ENCODE data around the gene CALML6.

The CALML6 gene

DNA sequence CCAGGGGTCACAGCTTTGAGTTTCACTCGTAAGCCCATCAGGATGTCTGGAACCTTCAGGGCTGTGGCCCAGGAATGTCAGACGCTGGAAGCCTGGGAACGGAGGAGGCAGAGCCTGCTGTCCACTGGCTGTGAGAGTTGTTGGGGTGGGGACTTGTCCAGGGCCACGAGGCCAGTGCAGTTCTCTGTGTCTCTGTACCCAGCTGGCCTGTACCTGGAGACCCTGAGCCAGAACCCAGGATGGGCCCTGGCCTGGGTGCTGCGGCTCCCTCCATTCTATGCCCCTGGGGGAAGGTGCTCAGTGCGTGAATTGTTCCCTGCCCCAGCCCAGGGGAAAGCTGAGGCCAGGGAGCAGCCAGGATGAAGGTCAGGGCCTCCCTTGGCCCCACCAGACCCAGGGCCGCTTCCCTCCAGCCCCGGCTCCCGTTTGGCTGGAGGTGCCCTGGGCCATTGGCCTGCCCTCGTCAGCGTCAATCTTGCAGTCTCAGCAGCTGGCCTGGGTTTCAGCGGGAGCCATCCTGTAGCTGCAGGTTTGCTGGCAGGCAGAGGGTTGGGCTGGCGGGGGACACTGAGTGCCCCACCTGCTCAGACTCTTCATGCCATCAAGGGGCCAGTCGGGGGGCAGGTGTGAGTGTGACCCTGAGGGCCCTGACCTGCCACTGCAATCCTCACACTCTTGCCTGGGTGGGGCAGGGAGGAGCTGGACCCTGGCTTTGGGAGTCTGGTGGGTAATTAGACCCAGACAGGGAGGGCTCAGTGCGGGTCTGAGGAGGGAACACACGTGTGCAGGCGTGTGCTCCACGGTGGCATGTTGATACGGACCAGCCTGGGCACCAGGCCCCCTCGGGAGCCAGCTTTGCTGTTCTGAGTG is 724 bp upstream of the CALML6 start:
- DNase-seq = no peak

DNA sequence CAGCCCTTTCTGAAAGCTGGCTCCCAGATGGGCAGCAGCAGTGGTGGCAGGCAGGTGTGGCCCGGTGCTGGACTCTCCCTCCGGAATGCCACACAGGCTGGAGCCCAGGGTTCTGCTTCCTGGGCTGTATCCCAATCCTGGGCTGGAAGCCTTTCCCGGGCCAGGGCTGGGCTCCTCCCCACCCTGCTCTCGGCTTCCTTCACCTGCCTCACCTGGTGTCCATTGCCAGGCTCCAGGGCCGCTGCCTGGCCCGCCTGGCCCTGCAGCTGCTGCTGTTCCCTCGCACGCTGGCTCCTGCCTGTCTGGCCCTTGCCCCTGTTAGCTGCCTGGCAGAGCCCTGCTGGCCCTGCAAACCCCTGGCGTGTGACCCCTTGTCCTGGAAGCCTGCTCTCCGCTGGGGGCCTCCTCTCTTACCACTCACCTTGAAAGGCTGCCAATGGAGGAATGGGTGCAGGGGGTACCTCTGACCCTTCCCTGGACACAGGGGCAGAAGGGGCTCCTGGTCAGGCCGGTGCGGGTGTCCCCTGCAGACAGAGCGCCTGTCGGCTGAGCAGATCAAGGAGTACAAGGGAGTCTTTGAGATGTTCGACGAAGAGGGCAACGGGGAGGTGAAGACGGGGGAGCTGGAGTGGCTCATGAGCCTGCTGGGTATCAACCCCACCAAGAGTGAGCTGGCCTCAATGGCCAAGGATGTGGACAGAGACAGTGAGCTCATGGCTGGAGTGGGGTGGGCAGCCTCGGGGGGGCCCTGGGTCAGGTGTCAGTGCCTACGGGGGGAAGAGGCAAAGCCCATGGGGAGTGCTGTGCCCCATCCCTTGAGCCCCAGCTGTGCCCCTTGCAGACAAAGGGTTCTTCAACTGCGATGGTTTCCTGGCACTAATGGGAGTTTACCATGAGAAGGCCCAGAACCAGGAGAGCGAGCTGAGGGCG is 1.1 kb downstream of the CALML6 start:
- no peak for DNase-seq

DNA sequence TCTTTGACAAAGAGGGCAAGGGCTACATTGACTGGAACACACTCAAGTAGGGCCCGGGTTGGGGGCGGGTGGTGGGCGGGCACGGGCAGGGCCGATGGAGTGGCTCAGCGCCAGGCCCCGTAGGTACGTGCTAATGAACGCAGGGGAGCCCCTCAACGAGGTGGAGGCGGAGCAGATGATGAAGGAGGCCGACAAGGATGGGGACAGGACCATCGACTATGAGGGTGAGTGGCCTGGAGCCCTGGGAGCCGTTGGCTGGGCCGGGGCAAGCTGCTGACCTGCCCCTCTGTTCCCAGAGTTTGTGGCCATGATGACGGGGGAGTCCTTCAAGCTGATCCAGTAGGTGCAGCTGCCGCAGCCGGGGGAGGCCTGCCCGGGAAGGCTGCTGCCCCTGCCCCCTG is 1.8 kb downstream of the CALML6 start:
- no peak for DNase-seq

DNA sequence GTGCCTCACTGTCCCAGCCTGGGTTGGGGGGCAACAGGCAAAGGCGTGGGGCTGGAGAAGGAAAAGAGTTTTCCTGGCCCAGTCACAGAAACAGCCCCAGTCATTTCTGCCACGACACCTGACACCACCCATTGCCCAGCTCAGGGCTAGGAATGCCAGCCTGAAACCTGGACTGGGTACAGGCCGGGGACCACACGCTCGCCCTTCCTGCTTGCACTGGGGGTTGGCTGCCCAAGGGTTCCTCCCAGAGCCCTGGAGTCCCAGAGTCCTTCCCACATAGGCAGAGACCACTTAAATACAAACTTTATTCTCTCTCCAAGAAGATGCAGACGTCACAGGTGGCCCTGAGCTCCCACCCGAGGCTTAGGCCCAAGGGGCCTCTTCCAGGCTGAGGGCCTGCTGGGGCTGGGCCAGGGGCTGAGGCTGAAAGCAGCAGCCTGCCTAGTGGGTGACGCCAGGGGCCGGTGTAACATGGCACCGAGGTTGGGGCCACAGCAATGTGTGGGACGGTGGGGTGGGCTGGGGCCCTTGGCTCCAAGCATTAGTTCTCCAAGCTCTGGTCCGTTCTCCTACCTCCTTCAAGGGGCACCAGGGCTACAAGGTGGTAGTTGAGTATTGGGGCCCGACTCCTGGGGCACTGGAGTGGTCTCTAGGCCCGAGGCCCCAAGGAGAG is 2.4 kb downstream of the CALML6 start:
- DNase-seq = no peak

DNA sequence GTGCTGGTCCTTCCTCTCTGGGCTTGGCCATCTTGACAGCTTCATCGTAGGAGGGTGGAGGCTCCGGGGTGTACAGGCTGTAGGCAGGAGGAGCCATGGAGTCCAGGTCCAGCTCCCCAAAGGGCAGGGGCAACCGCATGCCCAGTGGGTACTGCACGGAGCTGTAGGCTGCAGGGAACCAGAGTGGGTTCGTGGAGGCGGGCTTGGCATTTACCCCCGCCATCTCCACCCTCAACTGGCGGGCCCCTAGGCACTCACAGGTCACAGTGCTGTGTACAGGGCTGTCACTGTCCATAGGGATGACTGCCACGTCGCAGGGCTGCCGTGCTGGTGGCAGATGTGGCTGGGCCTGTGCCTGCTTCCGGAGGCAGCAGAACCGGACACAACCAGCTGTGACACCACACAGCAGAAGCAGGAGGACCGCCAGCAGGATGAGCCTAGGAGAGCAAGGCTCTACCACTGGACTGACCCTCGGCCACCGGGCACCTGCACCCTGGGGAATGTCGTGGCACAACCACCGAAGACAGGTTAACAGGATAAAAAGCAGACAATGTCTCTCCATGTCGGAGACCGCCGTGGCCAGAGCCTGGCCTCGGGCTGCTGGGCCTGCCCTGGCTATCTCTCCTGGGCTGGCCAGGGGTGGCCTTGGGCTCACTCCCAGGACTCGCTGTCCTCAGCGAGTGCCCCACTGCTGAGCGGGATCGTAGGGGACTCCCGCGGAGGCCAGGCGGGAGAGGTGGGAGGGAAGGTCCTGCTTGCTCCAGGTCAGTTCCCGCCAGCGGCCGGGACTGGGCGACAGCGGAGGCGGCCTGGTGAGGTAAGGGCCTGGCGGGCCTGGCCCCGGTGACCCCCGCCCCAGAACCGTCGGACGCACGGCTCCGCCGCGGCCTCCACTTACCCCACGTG is 3.2 kb downstream of the CALML6 start:
- DNase-seq = no peak

DNA sequence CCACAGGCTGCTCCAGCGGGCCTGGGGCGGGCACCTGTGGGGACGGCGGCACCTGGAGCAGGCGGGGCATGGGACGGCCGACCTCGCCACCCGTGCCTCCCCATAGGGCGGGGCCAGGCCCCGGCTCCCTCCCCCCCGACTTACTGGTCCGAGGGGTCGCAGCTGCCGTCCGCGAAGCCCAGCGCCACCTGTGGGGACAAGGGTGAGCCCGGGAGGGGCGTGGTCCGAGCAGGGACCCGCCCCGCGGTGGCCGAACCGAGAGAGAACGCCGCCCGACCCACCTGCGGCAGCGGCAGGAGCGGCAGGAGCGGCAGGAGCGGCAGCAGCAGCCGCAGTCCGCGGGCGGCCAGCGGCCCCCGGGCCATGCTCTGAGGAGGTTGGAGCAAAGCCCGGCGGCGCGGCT is 3.8 kb downstream of the CALML6 start, which contains the start of gene TMEM52:
Gene TMEM52 (minus strand): TSS at position 379 of the 403 bp plus-strand sequence. CDS start 14 bp downstream, at position 365.
- DNase-seq = no peak

DNA sequence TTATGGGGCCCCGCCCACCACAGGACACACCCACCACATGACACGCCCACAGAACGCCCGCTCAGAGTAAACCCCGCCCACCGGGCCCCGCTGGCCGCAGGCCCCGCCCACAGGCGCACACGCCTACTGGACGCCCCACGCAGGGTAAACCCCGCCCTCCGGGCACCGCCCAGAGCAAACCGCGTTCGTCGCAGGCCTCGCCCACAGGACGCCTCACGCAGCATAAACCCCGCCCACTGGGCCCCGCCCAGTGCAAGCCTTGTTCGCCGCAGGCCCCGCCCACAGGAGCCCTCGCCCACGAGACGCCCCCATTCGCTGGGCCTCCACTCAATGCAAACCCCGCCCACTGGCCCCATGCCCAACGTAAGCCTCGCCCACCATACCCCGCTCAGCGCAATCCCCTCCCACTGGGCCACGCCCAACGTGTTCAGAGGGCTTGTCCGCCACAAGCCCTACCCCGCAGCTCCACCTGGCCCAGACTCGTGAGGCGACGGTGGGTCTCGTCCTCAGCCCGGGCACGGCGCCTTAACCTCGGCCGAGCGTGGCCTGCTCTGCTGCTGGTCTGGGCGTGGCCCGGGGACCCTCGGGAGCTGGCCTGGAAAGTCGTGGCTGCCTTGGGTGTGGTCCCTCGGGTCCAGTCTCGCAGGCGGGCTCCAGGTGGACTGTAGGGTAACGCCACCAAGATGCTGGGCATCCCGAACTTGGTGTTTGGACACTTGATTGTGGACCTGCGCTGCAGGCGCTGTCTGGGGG is 4.4 kb downstream of the CALML6 start:
- peak; percentile 95 to 98 for DNase-seq

DNA sequence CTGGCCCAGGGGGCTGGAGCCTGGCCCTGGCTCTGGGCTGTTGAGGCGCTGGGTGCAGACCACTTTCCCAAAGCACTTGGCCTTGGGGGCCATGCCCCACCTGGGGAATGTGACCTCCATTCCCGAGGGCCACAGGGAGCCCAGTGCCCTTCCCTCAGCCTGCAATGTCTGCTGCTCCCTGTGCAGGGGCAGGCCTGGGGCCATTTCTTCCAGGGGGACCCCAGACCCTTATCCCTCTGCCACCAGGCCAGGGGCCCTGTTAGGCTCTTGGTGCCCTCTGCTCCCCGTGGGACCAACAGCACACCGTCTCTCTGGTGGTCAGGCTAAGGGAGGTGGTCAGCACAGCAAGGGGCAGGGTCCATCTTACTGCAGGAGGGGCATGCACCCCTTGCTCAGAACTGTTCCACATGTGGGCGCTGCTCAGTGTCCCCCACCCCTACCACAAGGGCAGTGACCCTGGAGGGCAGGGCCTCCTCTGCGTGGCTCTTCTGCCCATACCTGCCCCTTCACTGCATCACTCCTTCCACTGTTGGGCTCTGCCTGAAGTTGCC is 5.1 kb downstream of the CALML6 start:
- DNase-seq = no peak

DNA sequence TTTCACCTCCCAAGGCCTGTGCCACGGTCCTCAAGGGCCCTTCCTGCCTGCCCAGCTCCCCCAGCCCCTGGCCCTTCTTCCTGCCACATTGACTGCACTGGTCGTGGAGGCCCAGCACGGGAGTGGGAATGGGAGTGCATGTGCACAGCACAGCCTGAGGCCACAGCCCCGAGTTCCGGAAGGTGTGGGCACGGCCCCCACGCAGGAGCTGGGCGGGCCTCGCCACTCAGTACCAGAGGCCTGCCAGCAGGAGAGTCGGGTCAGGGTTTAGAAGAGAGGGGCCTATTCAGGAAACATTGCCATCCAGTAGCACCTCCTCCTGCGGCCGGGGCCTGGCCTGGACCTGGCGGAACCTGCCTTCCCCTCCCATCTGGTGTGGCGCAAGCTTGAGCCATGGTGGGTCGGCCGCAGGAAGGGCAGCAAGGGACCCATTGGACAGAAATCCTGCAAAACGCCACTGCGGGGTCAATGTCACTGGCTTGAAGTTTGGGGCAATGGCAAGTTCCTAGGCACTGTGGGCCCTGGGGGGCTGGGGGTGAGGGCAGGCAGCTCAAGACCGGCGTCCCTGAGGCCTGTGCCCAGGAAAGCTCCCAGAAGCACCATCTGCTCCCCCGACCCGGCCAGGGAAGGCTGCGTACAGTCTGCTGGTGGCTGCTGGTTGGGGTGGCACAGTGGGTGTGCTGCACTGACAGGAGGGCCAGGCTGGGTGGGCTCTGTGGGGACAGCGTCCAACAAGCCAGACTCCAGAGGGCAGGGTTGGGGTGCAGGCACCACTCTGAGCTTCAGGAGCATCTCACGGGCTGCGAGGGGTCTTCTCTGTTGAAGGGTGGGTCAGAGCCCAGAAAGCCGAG is 5.8 kb downstream of the CALML6 start:
- DNase-seq = no peak

DNA sequence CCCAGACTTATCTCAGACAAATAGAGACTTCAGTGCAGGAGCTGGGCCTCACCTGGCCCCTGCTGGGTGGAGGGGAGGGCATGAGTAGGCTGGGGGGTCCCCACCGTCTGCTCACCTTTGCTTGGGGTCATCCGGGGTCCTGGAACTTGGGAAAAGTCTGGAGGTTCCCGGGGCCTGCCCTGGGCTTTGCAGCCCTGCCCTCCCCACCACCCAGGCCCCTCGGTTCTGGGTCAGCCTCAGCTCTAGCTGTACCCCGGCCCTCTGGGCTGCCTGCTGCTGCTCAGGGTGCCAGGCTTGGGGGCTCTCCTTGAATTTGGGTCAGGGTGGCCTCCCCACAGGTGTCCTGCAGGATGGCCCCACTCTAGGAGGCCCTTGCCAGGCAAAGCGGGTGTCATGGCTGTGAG is 6.4 kb downstream of the CALML6 start:
- DNase-seq = no peak

DNA sequence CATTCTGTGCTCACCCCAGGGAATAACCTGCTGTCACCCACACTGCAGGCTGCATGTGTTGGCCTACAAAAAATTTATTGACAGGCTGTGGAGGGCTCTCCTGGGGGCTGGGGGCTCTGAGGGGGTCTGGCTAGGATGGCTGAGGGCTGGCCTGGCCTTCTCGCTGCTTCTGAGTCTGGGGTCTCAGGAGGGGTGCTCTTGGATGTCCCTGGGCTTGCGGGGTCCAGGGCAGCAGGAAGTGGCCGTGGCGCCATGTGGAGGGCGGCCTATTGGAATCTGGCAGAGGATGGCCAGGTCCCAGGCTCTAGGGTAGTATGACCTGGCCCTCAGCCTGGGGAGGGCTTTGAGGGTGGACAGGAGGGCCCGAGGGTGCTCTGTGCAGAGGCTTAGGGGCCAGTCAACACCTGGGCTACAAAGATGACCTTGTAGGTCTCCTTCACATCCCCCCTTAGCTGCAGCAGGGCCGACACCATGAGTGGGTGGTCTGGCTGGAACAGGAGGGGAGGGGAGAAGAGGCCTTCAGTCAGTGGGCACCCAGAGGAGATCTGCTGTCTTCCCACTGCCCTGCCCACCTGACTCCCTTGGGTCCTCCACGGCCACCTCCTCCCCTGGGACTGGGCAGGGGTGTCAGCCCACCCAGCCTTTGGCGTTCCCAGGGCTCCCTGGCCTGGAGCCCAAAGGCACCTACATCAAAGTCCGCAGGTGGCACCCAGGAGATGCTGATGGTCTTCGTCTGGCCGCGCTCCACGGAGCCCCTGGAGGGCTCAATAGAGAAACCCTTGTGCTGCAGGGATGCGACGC is 7.0 kb downstream of the CALML6 start:
- DNase-seq = no peak

DNA sequence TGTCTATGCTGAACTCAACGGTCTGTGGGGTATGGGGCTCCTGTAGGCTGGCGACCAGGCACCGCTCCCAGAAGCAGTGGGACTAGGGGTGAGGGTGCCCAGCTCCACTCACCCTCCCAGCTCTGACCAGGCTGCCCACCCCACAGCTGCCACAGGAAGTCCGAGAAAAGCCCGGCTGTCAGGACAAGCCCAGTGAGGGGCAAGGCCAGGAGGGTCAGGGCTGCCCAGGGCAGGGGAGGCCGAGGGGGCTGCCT is 7.6 kb downstream of the CALML6 start:
- DNase-seq = no peak

DNA sequence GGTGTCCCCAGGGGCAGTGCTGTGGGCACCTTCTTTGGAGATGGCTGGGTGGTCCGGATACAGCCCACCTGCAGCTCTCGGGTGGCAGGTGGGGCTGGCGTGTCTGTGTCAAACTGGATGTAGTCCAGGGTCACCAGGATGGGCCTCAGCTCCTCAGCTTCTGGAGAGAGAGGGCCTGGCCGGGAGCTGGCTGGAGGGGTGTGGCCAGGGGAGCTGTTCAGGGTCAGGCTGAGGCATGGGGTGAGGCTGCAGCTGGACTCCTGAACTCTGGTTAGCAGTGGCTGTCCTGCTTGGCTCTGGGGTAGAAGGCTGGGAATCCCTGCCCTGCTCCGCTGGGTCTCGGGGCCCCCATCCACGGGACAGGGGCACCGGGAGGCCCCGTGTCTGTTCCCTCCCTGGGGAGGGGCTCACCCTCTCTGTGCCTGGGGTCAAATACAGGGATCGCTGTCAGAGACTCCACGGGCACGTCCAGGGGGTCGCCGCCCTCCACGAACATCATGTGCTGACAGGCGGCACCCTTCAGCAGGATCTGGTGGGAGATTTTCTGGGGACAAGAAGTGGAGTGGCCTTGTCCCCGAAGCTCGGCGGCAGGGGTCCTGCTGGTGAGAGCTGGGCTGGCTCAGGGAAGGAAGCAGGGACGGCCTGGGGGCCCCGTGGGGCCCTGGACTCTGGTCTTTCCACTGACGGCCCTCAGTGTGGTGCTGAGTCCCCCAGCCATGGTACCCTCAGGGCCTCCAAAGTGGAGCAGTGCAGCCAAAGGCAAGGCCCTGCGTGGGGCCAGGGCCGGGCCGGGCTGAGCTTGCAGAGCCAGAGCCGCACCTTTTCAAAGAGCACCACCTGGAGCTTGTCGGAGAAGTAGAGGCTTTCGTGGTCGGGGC is 8.1 kb downstream of the CALML6 start:
- no peak for DNase-seq

DNA sequence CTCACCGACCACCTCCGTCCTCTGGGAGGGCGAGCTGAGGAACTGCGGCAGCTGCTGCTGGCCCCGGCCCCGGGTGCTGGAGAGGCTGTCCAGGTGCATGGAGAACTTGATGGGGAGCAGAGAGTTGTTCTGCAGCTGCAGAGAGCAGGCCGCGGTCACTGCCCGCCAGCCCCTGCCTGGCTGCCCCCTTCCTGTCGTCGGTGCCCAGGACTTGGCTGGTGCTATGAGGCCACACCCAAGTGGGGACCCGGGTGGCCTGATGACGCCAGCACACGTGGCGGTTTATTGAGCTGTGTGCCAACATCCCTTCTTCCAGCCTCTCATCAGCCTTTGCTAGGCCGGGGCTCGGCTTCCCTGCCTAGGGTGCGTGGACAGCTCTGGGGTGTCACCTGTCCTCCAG is 9.3 kb downstream of the CALML6 start:
- DNase-seq = no peak

DNA sequence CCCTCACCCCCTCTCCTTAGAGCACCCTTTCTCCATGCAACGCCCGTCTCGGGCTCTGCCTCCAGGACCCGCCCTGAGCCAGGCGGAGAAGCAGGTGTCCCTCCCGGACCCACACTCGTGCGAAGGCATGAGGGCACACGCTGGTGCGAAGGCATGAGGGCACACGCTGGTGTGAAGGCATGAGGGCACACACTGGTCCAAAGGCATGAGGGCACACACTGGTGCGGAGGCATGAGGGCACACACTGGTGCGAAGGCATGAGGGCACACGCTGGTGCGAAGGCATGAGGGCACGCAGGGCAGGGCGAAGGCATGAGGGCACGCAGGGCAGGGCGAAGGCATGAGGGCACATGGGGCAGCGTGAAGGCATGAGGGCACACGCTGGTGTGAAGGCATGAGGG is 9.8 kb downstream of the CALML6 start:
- no peak for DNase-seq

DNA sequence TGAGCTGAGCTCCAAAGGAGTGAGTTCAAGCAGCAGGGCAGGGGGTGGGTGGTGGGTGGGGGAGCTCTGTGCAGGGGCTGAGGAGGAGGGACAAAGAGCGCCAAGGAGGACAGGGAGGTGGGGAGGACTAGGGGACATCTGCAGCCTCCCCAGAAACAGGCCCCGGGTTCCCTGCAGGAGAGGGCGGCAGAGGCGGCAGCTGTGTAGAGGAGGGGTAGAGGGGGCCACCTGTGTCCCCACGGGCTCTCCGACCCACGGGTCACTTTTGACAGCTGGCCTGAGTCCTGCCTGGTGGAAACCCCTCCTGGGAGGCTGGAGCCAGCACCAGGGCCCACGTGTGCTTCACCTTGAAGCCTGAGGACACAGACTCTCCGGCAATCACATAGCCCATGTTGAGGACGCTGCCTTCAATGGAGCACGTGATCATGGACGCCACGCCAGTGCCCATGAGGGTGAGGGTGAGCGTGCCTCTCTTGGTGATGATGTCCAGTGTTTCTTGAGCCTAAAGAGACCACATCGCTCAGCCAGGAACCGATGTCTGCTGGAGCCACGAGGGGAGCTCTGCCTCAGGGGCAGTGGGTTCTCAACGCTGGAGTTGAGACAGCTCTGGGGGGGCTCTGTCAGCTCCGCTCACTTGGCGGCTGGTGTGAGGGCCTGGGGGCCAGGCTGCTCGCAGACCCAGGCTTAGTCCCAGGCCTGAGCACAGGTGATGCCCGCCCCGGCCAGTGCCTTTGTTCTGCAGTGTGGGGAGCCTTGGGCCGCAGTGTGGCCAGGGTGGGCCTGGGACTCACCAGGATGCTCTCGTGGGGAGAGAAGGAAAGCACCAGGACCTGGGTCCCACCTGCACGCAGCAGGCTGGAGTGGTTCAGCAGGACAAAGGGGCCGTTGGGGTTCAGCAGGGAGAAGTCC is 10.6 kb downstream of the CALML6 start:
- no peak for DNase-seq

DNA sequence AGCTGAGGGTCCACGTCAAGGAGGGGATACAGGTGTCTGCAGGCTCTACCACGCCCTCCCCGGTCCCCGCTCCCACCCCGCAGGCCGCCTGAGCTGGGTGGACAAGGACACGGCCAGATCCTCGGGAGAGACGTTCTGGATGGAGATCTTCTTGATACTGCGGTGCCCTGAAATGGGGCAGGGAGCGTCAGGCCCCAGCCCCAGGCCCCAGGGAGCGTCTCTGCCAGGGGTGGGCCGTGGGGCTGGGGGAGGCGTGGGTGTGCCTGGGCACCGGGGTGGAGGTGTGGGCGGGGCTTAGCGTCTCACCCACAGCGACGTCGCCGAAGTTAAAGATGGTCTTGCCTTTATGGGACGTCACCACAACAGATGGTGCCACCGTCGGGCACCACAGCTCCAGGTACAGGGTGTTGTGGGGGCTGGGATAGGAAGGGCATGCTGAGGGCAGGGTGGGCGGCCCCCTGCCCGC is 11.3 kb downstream of the CALML6 start:
- no peak for DNase-seq

Measured in NCI-H2081 (cell line).